KOPT-K1 (cell line): ENCODE results near the gene BRIP1.
"Not testable (repeated sequence)": the region's sequence is repeated elsewhere in the genome, so short reads cannot be mapped to it uniquely, and the experiment has no call there.

Experiments
- H3K27ac ChIP-seq: fragments of 200-600 bp; sonication (generic); 2 replicates; pipeline ENCODE4 v1.5.1; 2016; ENCODE audit warnings: antibody characterized with exemption, mild to moderate bottlenecking, low read depth, low read length; ENCODE audit not compliant: poor library complexity, severe bottlenecking
- H3K36me3 ChIP-seq: fragments of 200-600 bp; sonication (generic); 2 replicates; pipeline ENCODE4 v1.5.1; 2017; ENCODE audit warnings: antibody characterized with exemption, mild to moderate bottlenecking, low read length, moderate library complexity; ENCODE audit not compliant: insufficient read depth
- H3K9me3 ChIP-seq: fragments of 200-600 bp; sonication (generic); 2 replicates; pipeline ENCODE4 v1.5.1; 2017; ENCODE audit warnings: antibody characterized with exemption, low read length, mild to moderate bottlenecking; ENCODE audit not compliant: insufficient read depth, poor library complexity, severe bottlenecking

BRIP1 gene

GRCh38 chr17:61783120-61783519 lies 80.2 kb downstream of the BRIP1 start:
- Histone ChIP-seq H3K27ac (no peak overlapping the region), H3K9me3 (no peaks in the 10 kb centered on the region), H3K36me3 (peaks cover 85% of the 10 kb centered on the region)

- no peak overlapping the region for H3K27ac ChIP-seq
- no peaks in the 10 kb centered on the region for H3K9me3 ChIP-seq
- peaks cover 86% of the 10 kb centered on the region for H3K36me3 ChIP-seq
Observed at GRCh38 chr17:61782683-61783082, 80.6 kb downstream of the BRIP1 start.

- peaks cover 97% of the 10 kb centered on the region for H3K36me3 ChIP-seq
- peaks cover 20% of the 10 kb centered on the region for H3K9me3 ChIP-seq
- H3K27ac ChIP-seq = no peak overlapping the region
Observed at GRCh38 chr17:61775364-61775763, 88.0 kb downstream of the BRIP1 start.

- H3K9me3 ChIP-seq = peaks cover 20% of the 10 kb centered on the region
- H3K27ac ChIP-seq = no peak overlapping the region
- H3K36me3 ChIP-seq = peaks cover 97% of the 10 kb centered on the region
Observed at GRCh38 chr17:61774724-61775123, 88.6 kb downstream of the BRIP1 start.

- H3K9me3 ChIP-seq = peaks cover 20% of the 10 kb centered on the region
- not testable (repeated sequence) for H3K27ac ChIP-seq
- H3K36me3 ChIP-seq = peaks cover 97% of the 10 kb centered on the region
Observed at GRCh38 chr17:61774087-61774486, 89.2 kb downstream of the BRIP1 start.

GRCh38 chr17:61770752-61771533 lies 92.4 kb downstream of the BRIP1 start:
- no peak overlapping the region for H3K27ac ChIP-seq
- peaks cover 20% of the 10 kb centered on the region for H3K9me3 ChIP-seq
- H3K36me3 ChIP-seq = peaks cover 97% of the 10 kb centered on the region

GRCh38 chr17:61770043-61770442 lies 93.3 kb downstream of the BRIP1 start:
- peaks cover 20% of the 10 kb centered on the region for H3K9me3 ChIP-seq
- no peak overlapping the region for H3K27ac ChIP-seq
- H3K36me3 ChIP-seq = peaks cover 93% of the 10 kb centered on the region

- Histone ChIP-seq H3K27ac (no peak overlapping the region), H3K9me3 (peaks cover 21% of the 10 kb centered on the region), H3K36me3 (peaks cover 93% of the 10 kb centered on the region)
Observed at GRCh38 chr17:61768405-61768804, 94.9 kb downstream of the BRIP1 start.

- Histone ChIP-seq H3K9me3 (peaks cover 30% of the 10 kb centered on the region), H3K27ac (no peak overlapping the region), H3K36me3 (peaks cover 94% of the 10 kb centered on the region)
Observed at GRCh38 chr17:61766520-61766919, 96.8 kb downstream of the BRIP1 start.

- no peak overlapping the region for H3K27ac ChIP-seq
- peaks cover 94% of the 10 kb centered on the region for H3K36me3 ChIP-seq
- peaks cover 19% of the 10 kb centered on the region for H3K9me3 ChIP-seq
Observed at GRCh38 chr17:61764846-61765245, 98.5 kb downstream of the BRIP1 start.

GRCh38 chr17:61761827-61762226 lies 101.5 kb downstream of the BRIP1 start:
- peaks cover 19% of the 10 kb centered on the region for H3K9me3 ChIP-seq

GRCh38 chr17:61759362-61759761 lies 104.0 kb downstream of the BRIP1 start:
- peaks cover 19% of the 10 kb centered on the region for H3K9me3 ChIP-seq
- no peak overlapping the region for H3K27ac ChIP-seq
- peaks cover 84% of the 10 kb centered on the region for H3K36me3 ChIP-seq

More at GRCh38 chr17:61761827-61762226, 101.5 kb downstream of the BRIP1 start:
- peaks cover 87% of the 10 kb centered on the region for H3K36me3 ChIP-seq
- no peak overlapping the region for H3K27ac ChIP-seq

GRCh38 chr17:61758430-61758829 lies 104.9 kb downstream of the BRIP1 start:
- no peak overlapping the region for H3K27ac ChIP-seq
- peaks cover 19% of the 10 kb centered on the region for H3K9me3 ChIP-seq
- peaks cover 83% of the 10 kb centered on the region for H3K36me3 ChIP-seq

- Histone ChIP-seq H3K27ac (peak overlapping the region; percentile 12), H3K36me3 (peaks cover 83% of the 10 kb centered on the region), H3K9me3 (peaks cover 6% of the 10 kb centered on the region)
Observed at GRCh38 chr17:61757168-61757567, 106.2 kb downstream of the BRIP1 start.

GRCh38 chr17:61756561-61756960 lies 106.8 kb downstream of the BRIP1 start:
- H3K36me3 ChIP-seq = peaks cover 78% of the 10 kb centered on the region
- H3K9me3 ChIP-seq = peaks cover under 1% of the 10 kb centered on the region
- no peak overlapping the region for H3K27ac ChIP-seq

GRCh38 chr17:61755668-61756067 lies 107.7 kb downstream of the BRIP1 start:
- H3K27ac ChIP-seq = no peak overlapping the region
- H3K9me3 ChIP-seq = no peaks in the 10 kb centered on the region
- peaks cover 76% of the 10 kb centered on the region for H3K36me3 ChIP-seq
